Mesenchymal stem cell (in vitro differentiated cells and primary cell): ENCODE results near the gene G2E3.

Experiments used
- DNase-seq: peaks from one replicate; pipeline ENCODE4 v3.0.0-alpha.2; 2013
- H2AFZ ChIP-seq: one replicate; pipeline ENCODE4 v1.6.1; 2013; ENCODE audit warnings: low read depth, mild to moderate bottlenecking, control low read depth, inconsistent platforms, low read length, moderate library complexity
- H2AK5ac ChIP-seq: 2 replicates; pipeline ENCODE4 v1.6.1; 2013; ENCODE audit warnings: low read length, moderate library complexity, mild to moderate bottlenecking, inconsistent platforms; ENCODE audit not compliant: severe bottlenecking
- H2BK120ac ChIP-seq: one replicate; pipeline ENCODE4 v1.6.1; 2013; ENCODE audit warnings: low read depth, mild to moderate bottlenecking, inconsistent platforms, low read length, moderate library complexity
- H2BK12ac ChIP-seq, 2 experiments: one replicate each; pipeline ENCODE4 v1.6.1; 2013; ENCODE audit warnings: inconsistent platforms in 2 of 2, low read length in 2 of 2, mild to moderate bottlenecking in 2 of 2, moderate library complexity in 2 of 2, control low read depth in 1 of 2
- H2BK15ac ChIP-seq: one replicate; pipeline ENCODE4 v1.6.1; 2013; ENCODE audit warnings: mild to moderate bottlenecking, low read depth, inconsistent platforms; ENCODE audit not compliant: poor library complexity, severe bottlenecking
- H2BK5ac ChIP-seq: 2 replicates; pipeline ENCODE4 v1.6.1; 2013; ENCODE audit warnings: low read depth, mild to moderate bottlenecking, low read length, control low read depth, inconsistent platforms; ENCODE audit not compliant: poor library complexity, severe bottlenecking
- H3K14ac ChIP-seq, 2 experiments: one replicate each; pipeline ENCODE4 v1.6.1; 2013; ENCODE audit warnings: inconsistent platforms in 2 of 2, low read length in 2 of 2, control low read depth in 1 of 2, mild to moderate bottlenecking in 1 of 2, moderate library complexity in 1 of 2
- H3K18ac ChIP-seq, 2 experiments: one replicate each; pipeline ENCODE4 v1.6.1; 2013; ENCODE audit warnings: inconsistent platforms in 2 of 2, low read length in 2 of 2, control low read depth in 1 of 2, low read depth in 1 of 2, mild to moderate bottlenecking in 1 of 2
- H3K23ac ChIP-seq, 2 experiments: one replicate each; pipeline ENCODE4 v1.6.1; 2013; ENCODE audit warnings: inconsistent platforms in 2 of 2, low read length in 2 of 2, mild to moderate bottlenecking in 2 of 2, moderate library complexity in 2 of 2, control low read depth in 1 of 2
- H3K27ac ChIP-seq: 2 replicates; pipeline ENCODE4 v1.5.1; 2013; ENCODE audit warnings: mild to moderate bottlenecking, moderate library complexity, low read length, control low read depth, inconsistent platforms; ENCODE audit not compliant: poor library complexity, severe bottlenecking
- H3K27me3 ChIP-seq, 2 experiments: 2 replicates each; pipeline versions ENCODE4 v1.6.1 to v1.7.0; 2013; ENCODE audit warnings: low read length in 2 of 2, mild to moderate bottlenecking in 2 of 2, moderate library complexity in 2 of 2, control low read depth in 1 of 2, inconsistent platforms in 1 of 2; ENCODE audit not compliant: control insufficient read depth in 1 of 2, insufficient read depth in 1 of 2
- H3K36me3 ChIP-seq, 2 experiments: 2 replicates each; pipeline versions ENCODE4 v1.6.1 to v1.7.0; 2013; ENCODE audit warnings: low read length in 2 of 2, control low read depth in 1 of 2, inconsistent platforms in 1 of 2, low read depth in 1 of 2, mild to moderate bottlenecking in 1 of 2; ENCODE audit not compliant: insufficient read depth in 2 of 2, control insufficient read depth in 1 of 2
- H3K4ac ChIP-seq, 2 experiments: one replicate each; pipeline ENCODE4 v1.6.1; 2013; ENCODE audit warnings: inconsistent platforms in 2 of 2, low read length in 2 of 2, mild to moderate bottlenecking in 2 of 2, moderate library complexity in 2 of 2, control low read depth in 1 of 2, low read depth in 1 of 2
- H3K4me1 ChIP-seq: 2 replicates; pipeline ENCODE4 v1.6.1; 2013; ENCODE audit warnings: low read depth, low read length, control low read depth; ENCODE audit not compliant: control insufficient read depth, insufficient read depth
- H3K4me2 ChIP-seq: 2 replicates; pipeline ENCODE4 v1.6.1; 2013; ENCODE audit warnings: low read length, mild to moderate bottlenecking, inconsistent platforms; ENCODE audit not compliant: poor library complexity, severe bottlenecking
- H3K4me3 ChIP-seq, 2 experiments: 2 replicates each; pipeline versions ENCODE4 v1.5.1 to v1.7.0; 2013; ENCODE audit warnings: low read length in 2 of 2, mild to moderate bottlenecking in 2 of 2, control low read depth in 1 of 2, low read depth in 1 of 2; ENCODE audit not compliant: insufficient read depth in 1 of 2
- H3K79me1 ChIP-seq: replicated peaks from 2 replicates; pipeline ENCODE4 v1.6.1; 2013; ENCODE audit warnings: mild to moderate bottlenecking, control low read depth, low read length, inconsistent platforms; ENCODE audit not compliant: poor library complexity, severe bottlenecking
- H3K9ac ChIP-seq: 2 replicates; pipeline ENCODE4 v1.7.0; 2013; ENCODE audit warnings: mild to moderate bottlenecking, low read length, moderate library complexity
- H3K9me3 ChIP-seq: 2 replicates; pipeline ENCODE4 v1.7.0; 2013; ENCODE audit warnings: mild to moderate bottlenecking, low read length; ENCODE audit not compliant: control insufficient read depth
- H4K8ac ChIP-seq: one replicate; pipeline ENCODE4 v1.6.1; 2013; ENCODE audit warnings: inconsistent platforms, mild to moderate bottlenecking, low read length, moderate library complexity
- H4K91ac ChIP-seq: one replicate; pipeline ENCODE4 v1.6.1; 2013; ENCODE audit warnings: mild to moderate bottlenecking, low read length, inconsistent platforms
- WGBS: methylation state at CpG from one replicate; pipeline ENCODE4 v1.1.7; 2013; ENCODE audit warnings: mixed read lengths; 5-methylcytosine and 5-hydroxymethylcytosine counted together

Gene G2E3

DNA sequence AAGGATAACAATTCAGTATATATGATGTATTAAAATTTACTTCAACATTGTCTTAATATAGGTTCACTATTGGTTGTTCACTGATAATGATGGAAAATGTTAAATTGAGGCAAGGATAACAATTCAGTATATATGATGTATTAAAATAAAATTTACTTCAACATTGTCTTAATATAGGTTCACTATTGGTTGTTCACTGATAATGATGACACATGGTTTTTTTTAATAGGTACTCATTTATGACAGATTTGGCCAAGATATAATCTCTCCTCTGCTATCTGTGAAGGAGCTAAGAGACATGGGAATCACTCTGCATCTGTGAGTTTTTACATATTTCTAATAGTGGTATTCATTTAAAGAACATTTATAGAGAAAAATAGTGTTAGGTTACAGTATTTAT lies 71.3 kb downstream of the G2E3 start:
- H2BK15ac ChIP-seq, result no peak overlapping the region
- no peak for DNase-seq
- no peak overlapping the region for H3K4me3 ChIP-seq
- no peak overlapping the region for H3K4ac ChIP-seq
- peaks cover 5% of the 10 kb centered on the region for H3K4me1 ChIP-seq
- H3K4me2 ChIP-seq, result no peak overlapping the region
- H3K27me3 ChIP-seq, result no peaks in the 10 kb centered on the region
- H3K9ac ChIP-seq, result no peak overlapping the region
- H2BK12ac ChIP-seq, result no peak overlapping the region
- no peak overlapping the region for H3K23ac ChIP-seq
- H2AFZ ChIP-seq, result no peak overlapping the region
- no peaks in the 10 kb centered on the region for H3K9me3 ChIP-seq
- peaks cover 6% of the 10 kb centered on the region for H3K79me1 ChIP-seq
- no peak overlapping the region for H3K27ac ChIP-seq
- no peak overlapping the region for H4K8ac ChIP-seq
- no peak overlapping the region for H4K91ac ChIP-seq
- H3K18ac ChIP-seq, result no peak overlapping the region
- no peak overlapping the region for H2BK120ac ChIP-seq
- H3K14ac ChIP-seq, result no peak overlapping the region
- no peak overlapping the region for H2AK5ac ChIP-seq
- peaks cover 7 to 59% of the 10 kb centered on the region in 2 experiments for H3K36me3 ChIP-seq
- H2BK5ac ChIP-seq, result no peak overlapping the region

DNA sequence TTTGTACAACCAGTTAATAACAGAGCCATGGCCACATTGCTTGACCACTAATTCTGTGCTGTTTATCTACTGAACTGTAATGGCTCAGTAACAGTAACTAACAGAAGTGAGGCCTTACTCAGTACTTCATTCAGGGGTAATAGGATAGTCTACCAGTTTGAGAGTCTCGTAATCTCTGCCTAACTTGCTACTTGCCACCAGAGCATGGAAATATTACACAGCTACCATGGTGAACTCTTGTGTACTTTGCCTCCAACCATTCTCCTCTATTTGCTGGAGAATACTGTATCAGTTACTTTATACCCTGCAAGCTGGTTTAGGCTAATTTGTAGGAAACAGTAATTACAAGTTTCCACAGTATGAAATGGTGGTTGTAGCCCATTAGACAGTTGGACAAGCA lies 73.8 kb downstream of the G2E3 start:
- Histone ChIP-seq H3K9ac (no peak overlapping the region), H2BK120ac (no peak overlapping the region), H3K14ac (no peak overlapping the region), H4K8ac (no peak overlapping the region), H3K36me3 (peaks cover 7 to 82% of the 10 kb centered on the region in 2 experiments), H2BK15ac (no peak overlapping the region), H2AFZ (no peak overlapping the region), H3K23ac (no peak overlapping the region), H3K18ac (no peak overlapping the region), H3K9me3 (no peaks in the 10 kb centered on the region), H2AK5ac (no peak overlapping the region), H3K79me1 (peaks cover 8% of the 10 kb centered on the region), H2BK5ac (no peak overlapping the region), H3K4me3 (no peak overlapping the region), H4K91ac (no peak overlapping the region), H3K4me1 (no peaks in the 10 kb centered on the region), H3K27me3 (no peaks in the 10 kb centered on the region), H3K27ac (no peak overlapping the region), H3K4me2 (no peak overlapping the region), H3K4ac (no peak overlapping the region), H2BK12ac (no peak overlapping the region)
- no peak for DNase-seq
- WGBS, result 100% methylated on average over 1 of the region's 1 CpG

DNA sequence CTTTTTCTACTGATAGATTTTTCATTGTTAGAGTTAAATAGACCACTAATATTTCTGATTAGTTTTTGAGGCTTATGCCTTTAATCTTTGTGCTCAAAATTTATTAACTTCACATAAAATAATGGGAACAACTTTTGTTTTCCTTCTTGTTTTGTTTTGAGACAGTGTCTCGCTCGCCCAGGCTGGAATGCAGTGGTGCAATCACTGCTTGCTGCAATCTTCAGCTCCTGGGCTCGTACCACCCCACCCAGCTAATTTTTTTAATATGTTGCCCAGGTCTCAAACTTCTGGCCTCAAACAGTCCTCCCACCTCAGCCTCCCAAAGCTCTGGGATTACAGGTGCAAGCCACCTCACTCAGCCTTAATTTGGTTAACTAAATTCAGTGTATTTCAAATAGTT lies 80.0 kb downstream of the G2E3 start:
- no peak overlapping the region for H4K8ac ChIP-seq
- no peak overlapping the region for H2AK5ac ChIP-seq
- no peak overlapping the region for H3K4ac ChIP-seq

DNA sequence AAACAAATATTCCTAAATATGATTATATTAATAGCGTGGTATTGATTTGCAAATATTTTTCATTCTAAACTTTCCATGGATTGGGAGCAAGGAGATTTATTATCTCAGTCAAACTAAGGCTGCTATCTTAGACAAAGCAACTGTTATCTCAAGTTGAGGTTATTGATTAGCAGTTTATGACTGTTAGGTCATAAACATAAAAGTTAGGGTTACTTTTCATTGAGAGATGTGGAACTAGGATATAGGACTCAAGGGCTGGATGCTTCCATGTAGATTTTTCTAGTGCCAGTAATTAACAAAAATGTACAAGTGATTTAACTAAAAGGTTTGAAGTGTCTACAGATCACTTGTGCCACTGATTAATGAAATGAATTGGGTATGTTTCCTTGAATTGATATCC lies 82.2 kb downstream of the G2E3 start:
- no peak for DNase-seq
- H3K9me3 ChIP-seq, result peaks cover 18% of the 10 kb centered on the region
- H4K91ac ChIP-seq, result no peak overlapping the region
- no peaks in the 10 kb centered on the region for H3K4me1 ChIP-seq
- H3K36me3 ChIP-seq, result peaks cover 11 to 87% of the 10 kb centered on the region in 2 experiments
- no peak overlapping the region for H3K4me2 ChIP-seq
- H3K4ac ChIP-seq, result no peak overlapping the region
- no peak overlapping the region for H2BK15ac ChIP-seq
- no peak overlapping the region for H3K23ac ChIP-seq
- no peak overlapping the region for H2AFZ ChIP-seq
- H2BK12ac ChIP-seq, result no peak overlapping the region
- H3K4me3 ChIP-seq, result no peak overlapping the region
- no peaks in the 10 kb centered on the region for H3K27me3 ChIP-seq
- H2BK120ac ChIP-seq, result no peak overlapping the region
- no peak overlapping the region for H3K14ac ChIP-seq
- H2AK5ac ChIP-seq, result no peak overlapping the region
- no peak overlapping the region for H2BK5ac ChIP-seq
- peaks cover 8% of the 10 kb centered on the region for H3K79me1 ChIP-seq
- H4K8ac ChIP-seq, result no peak overlapping the region
- no peak overlapping the region for H3K9ac ChIP-seq
- H3K27ac ChIP-seq, result no peak overlapping the region
- no peak overlapping the region for H3K18ac ChIP-seq
- WGBS, result no CpG with 5 or more reads among the region's 1 CpG

More for the DNA sequence above, 80.0 kb downstream of the G2E3 start:
- no peak overlapping the region for H3K23ac ChIP-seq
- no peak overlapping the region for H3K4me3 ChIP-seq
- H4K91ac ChIP-seq, result no peak overlapping the region
- no peak for DNase-seq
- H2BK12ac ChIP-seq, result no peak overlapping the region
- H3K79me1 ChIP-seq, result peaks cover 8% of the 10 kb centered on the region
- peaks cover 2% of the 10 kb centered on the region for H3K9me3 ChIP-seq
- no peaks in the 10 kb centered on the region for H3K27me3 ChIP-seq
- H3K4me1 ChIP-seq, result no peaks in the 10 kb centered on the region
- H2BK5ac ChIP-seq, result no peak overlapping the region
- H2BK15ac ChIP-seq, result no peak overlapping the region
- no peak overlapping the region for H3K18ac ChIP-seq
- no peak overlapping the region for H3K14ac ChIP-seq
- peaks cover 9 to 89% of the 10 kb centered on the region in 2 experiments for H3K36me3 ChIP-seq
- H3K4me2 ChIP-seq, result no peak overlapping the region
- no peak overlapping the region for H2BK120ac ChIP-seq
- WGBS, result 98% methylated on average over 3 of the region's 3 CpGs
- H2AFZ ChIP-seq, result no peak overlapping the region
- H3K9ac ChIP-seq, result no peak overlapping the region
- H3K27ac ChIP-seq, result no peak overlapping the region
